NCI-H82 (cell line): ENCODE measurements around the gene WAPL.

Experiments
- DNase-seq: peaks from one replicate; lab custom pipeline; 2025; lab: John Stamatoyannopoulos, UW

The WAPL gene

GRCh38 chr10:86387178-86387794, 134.3 kb downstream of the WAPL start:
- DNase-seq = no peak

DNA sequence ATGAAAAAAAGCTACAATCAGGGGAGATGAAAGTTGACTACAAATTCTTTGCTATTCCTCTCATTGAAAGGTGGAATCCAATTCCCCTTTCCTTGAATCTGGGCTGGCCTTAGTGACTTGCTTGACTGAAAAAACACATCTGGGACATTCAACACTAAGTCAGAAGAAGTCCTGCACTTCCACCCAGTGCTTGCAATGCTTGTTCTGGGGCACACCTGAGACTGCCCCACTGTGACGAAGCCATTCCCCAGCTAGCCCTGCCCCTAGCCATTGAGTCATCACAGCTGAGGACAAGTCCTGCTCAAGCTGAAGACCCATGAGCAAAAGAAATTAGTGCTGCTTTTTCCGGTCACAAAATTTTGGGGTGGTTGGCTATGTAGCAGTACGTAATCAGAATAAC, 135.8 kb downstream of the WAPL start:
- no peak for DNase-seq
